H9 (cell line): ENCODE measurements around the gene PHKG1. TPM values are rescaled to one million over a fixed set of nuclear protein-coding genes. Genes with fewer than 3 reads are reported as not detected.

Experiments used
- DNase-seq: peaks from one replicate; pipeline ENCODE4 v3.0.0-alpha.2; 2017
- H2AFZ ChIP-seq: one replicate; pipeline ENCODE4 v1.6.1; 2013; ENCODE audit warnings: mild to moderate bottlenecking, low read length, control low read depth, moderate library complexity
- H2AK5ac ChIP-seq: 2 replicates; pipeline ENCODE4 v1.6.1; 2013; ENCODE audit warnings: low read length, control low read depth, mixed read lengths; ENCODE audit not compliant: insufficient read length
- H2BK120ac ChIP-seq: one replicate; pipeline ENCODE4 v1.6.1; 2013; ENCODE audit warnings: low read depth, mild to moderate bottlenecking, low read length, control low read depth, inconsistent platforms; ENCODE audit not compliant: poor library complexity, severe bottlenecking
- H2BK12ac ChIP-seq: 2 replicates; pipeline ENCODE4 v1.6.1; 2013; ENCODE audit warnings: low read length, control low read depth, mixed read lengths, low read depth; ENCODE audit not compliant: insufficient read length
- H2BK15ac ChIP-seq: 2 replicates; pipeline ENCODE4 v1.6.1; 2013; ENCODE audit warnings: low read depth, low read length, control low read depth
- H2BK20ac ChIP-seq: one replicate; pipeline ENCODE4 v1.6.1; 2013; ENCODE audit warnings: low read depth, mild to moderate bottlenecking, low read length, control low read depth, inconsistent platforms; ENCODE audit not compliant: poor library complexity, severe bottlenecking
- H2BK5ac ChIP-seq: 2 replicates; pipeline ENCODE4 v1.6.1; 2013; ENCODE audit warnings: low read length, control low read depth, mixed read lengths; ENCODE audit not compliant: insufficient read length
- H3K14ac ChIP-seq: 2 replicates; pipeline ENCODE4 v1.6.1; 2013; ENCODE audit warnings: low read length, control low read depth; ENCODE audit not compliant: insufficient read depth
- H3K18ac ChIP-seq: 2 replicates; pipeline ENCODE4 v1.6.1; 2013; ENCODE audit warnings: low read depth, mild to moderate bottlenecking, mixed read lengths, low read length, control low read depth; ENCODE audit not compliant: insufficient read length
- H3K23ac ChIP-seq: 2 replicates; pipeline ENCODE4 v1.6.1; 2013; ENCODE audit warnings: low read length, control low read depth, mixed read lengths, low read depth; ENCODE audit not compliant: insufficient read length
- H3K23me2 ChIP-seq: 2 replicates; pipeline ENCODE4 v1.6.1; 2013; ENCODE audit warnings: low read depth, mild to moderate bottlenecking, mixed read lengths, low read length, control low read depth; ENCODE audit not compliant: insufficient read length, poor library complexity, severe bottlenecking
- H3K27ac ChIP-seq: 2 replicates; pipeline ENCODE4 v1.5.1; 2013; ENCODE audit warnings: low read length, control low read depth, mixed read lengths, low read depth; ENCODE audit not compliant: insufficient read length
- H3K27me3 ChIP-seq: 2 replicates; pipeline ENCODE4 v1.6.1; 2013; ENCODE audit warnings: low read length, control low read depth, inconsistent platforms; ENCODE audit not compliant: insufficient read depth
- H3K4ac ChIP-seq: 2 replicates; pipeline ENCODE4 v1.6.1; 2013; ENCODE audit warnings: low read depth, mild to moderate bottlenecking, control low read depth, inconsistent platforms, low read length, moderate library complexity
- H3K4me1 ChIP-seq: 2 replicates; pipeline ENCODE4 v1.6.1; 2013; ENCODE audit warnings: low read length, control low read depth, inconsistent platforms; ENCODE audit not compliant: insufficient read depth
- H3K4me2 ChIP-seq: 2 replicates; pipeline ENCODE4 v1.6.1; 2013; ENCODE audit warnings: low read length, control low read depth, mixed read lengths; ENCODE audit not compliant: insufficient read length, insufficient read depth
- H3K56ac ChIP-seq: 2 replicates; pipeline ENCODE4 v1.6.1; 2013; ENCODE audit warnings: low read depth, mild to moderate bottlenecking, mixed read lengths, low read length, control low read depth; ENCODE audit not compliant: insufficient read length
- H3K79me1 ChIP-seq: 2 replicates; pipeline ENCODE4 v1.6.1; 2013; ENCODE audit warnings: low read depth, mild to moderate bottlenecking, moderate library complexity, low read length, control low read depth, inconsistent platforms; ENCODE audit not compliant: insufficient read depth, poor library complexity, severe bottlenecking
- H3K79me2 ChIP-seq: 2 replicates; pipeline ENCODE4 v1.6.1; 2013; ENCODE audit warnings: low read length, control low read depth, inconsistent platforms; ENCODE audit not compliant: insufficient read depth
- H3K9ac ChIP-seq: 2 replicates; pipeline ENCODE4 v1.6.1; 2013; ENCODE audit warnings: low read length, control low read depth, mixed read lengths; ENCODE audit not compliant: insufficient read length; ENCODE audit errors: extremely low read depth
- H3K9me3 ChIP-seq: one replicate; pipeline ENCODE4 v1.6.1; 2013; ENCODE audit warnings: low read depth, low read length, inconsistent platforms; ENCODE audit not compliant: control insufficient read depth
- H3T11ph ChIP-seq: one replicate; pipeline ENCODE4 v1.6.1; 2013; ENCODE audit warnings: mild to moderate bottlenecking, low read length, control low read depth, inconsistent platforms
- H4K20me1 ChIP-seq: one replicate; pipeline ENCODE4 v1.6.1; 2013; ENCODE audit not compliant: control insufficient read depth, insufficient read length, insufficient read depth
- H4K5ac ChIP-seq: 2 replicates; pipeline ENCODE4 v1.6.1; 2013; ENCODE audit warnings: low read depth, mild to moderate bottlenecking, mixed read lengths, low read length, control low read depth; ENCODE audit not compliant: insufficient read length
- H4K8ac ChIP-seq: replicated peaks from 2 replicates; pipeline ENCODE4 v1.6.1; 2013; ENCODE audit warnings: low read length, control low read depth, mixed read lengths, low read depth; ENCODE audit not compliant: insufficient read length
- H4K91ac ChIP-seq: 2 replicates; pipeline ENCODE4 v1.6.1; 2013; ENCODE audit warnings: low read depth, mild to moderate bottlenecking, moderate library complexity, mixed read lengths, low read length, control low read depth; ENCODE audit not compliant: insufficient read length
- H3K27ac Mint-ChIP-seq, 3 experiments: 2 replicates in 2 of 3; 3 replicates in 1 of 3; pipeline ENCODE4 v1.8.0; 2020 to 2021; ENCODE audit warnings: mixed read lengths in 3 of 3, mild to moderate bottlenecking in 1 of 3, moderate library complexity in 1 of 3
- H3K27me3 Mint-ChIP-seq: 2 replicates; pipeline ENCODE4 v1.8.0; 2021; ENCODE audit warnings: low read depth, mild to moderate bottlenecking, moderate library complexity, mixed read lengths
- H3K36me3 Mint-ChIP-seq, 3 experiments: 2 replicates in 2 of 3; 3 replicates in 1 of 3; pipeline ENCODE4 v1.8.0; 2020 to 2021; ENCODE audit warnings: low read depth in 3 of 3, mixed read lengths in 3 of 3; ENCODE audit not compliant: insufficient read depth in 1 of 3
- H3K4me1 Mint-ChIP-seq, 2 experiments: 2 replicates each; pipeline ENCODE4 v1.8.0; 2020; ENCODE audit warnings: mixed read lengths in 2 of 2
- H3K4me3 Mint-ChIP-seq, 2 experiments: 2 replicates in 1 of 2; 3 replicates in 1 of 2; pipeline ENCODE4 v1.8.0; 2020 to 2021; ENCODE audit warnings: mild to moderate bottlenecking in 2 of 2, mixed read lengths in 2 of 2, moderate library complexity in 1 of 2
- H3K9me3 Mint-ChIP-seq, 2 experiments: 2 replicates in 1 of 2; 3 replicates in 1 of 2; pipeline ENCODE4 v1.8.0; 2020; ENCODE audit warnings: mild to moderate bottlenecking in 2 of 2, mixed read lengths in 2 of 2, moderate library complexity in 1 of 2
- WGBS: extraction: QIAGEN DNeasy Blood & Tissue Kit; methylation state at CpG from one replicate; pipeline ENCODE4 v1.1.7; 2013; ENCODE audit warnings: missing lambda C conversion rate, low lambda C conversion rate, mixed read lengths; ENCODE audit not compliant: insufficient read length; ENCODE audit errors: extremely low coverage; 5-methylcytosine and 5-hydroxymethylcytosine counted together
- total RNA-seq: library from RNA; stranded (reverse); gene quantifications from 2 replicates; pipeline ENCODE4 v1.2.1, GENCODE V29; 2021
- TF ChIP-seq, protein P1 (sequence below): fragments of 200-600 bp; sonication (generic); conservative IDR thresholded peaks from 3 replicates; pipeline ENCODE4 v1.8.0; 2021; ENCODE audit warnings: antibody characterized with exemption, mild to moderate bottlenecking

Gene PHKG1
- total RNA-seq, 1 experiment from 2014 or later = 0.42 TPM

DNA sequence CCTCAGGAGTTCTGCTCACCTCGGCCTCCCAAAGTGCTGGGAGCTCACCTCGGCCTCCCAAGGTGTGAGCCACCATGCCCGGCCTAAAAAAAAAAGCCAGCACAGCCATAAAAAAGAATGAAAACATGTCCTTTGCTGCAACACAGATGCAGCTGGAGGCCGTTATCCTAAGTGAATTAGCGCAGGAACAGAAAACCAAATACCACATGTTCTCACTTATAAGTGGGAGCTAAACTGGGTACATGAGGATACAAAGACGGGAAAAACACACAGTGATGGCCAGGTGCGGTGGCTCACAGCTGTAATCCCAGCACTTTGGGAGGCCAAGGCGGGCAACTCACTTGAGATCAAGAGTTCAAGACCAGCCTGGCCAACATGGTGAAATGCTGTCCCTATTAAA, 62.4 kb downstream of the PHKG1 start:
- H3K36me3 Mint-ChIP-seq = peaks cover 32 to 59% (median 55%) of the 10 kb centered on the region in 3 experiments
- Histone ChIP-seq H3K14ac (no peak overlapping the region), H2BK20ac (no peak overlapping the region), H3K79me1 (no peaks in the 10 kb centered on the region), H2AK5ac (no peak overlapping the region), H2BK15ac (no peak overlapping the region), H3K18ac (no peak overlapping the region), H3K23me2 (no peaks in the 10 kb centered on the region), H3K27me3 (no peaks in the 10 kb centered on the region), H2AFZ (no peak overlapping the region), H3K9me3 (no peaks in the 10 kb centered on the region), H3K23ac (no peak overlapping the region), H3K56ac (no peak overlapping the region), H3T11ph (no peak overlapping the region), H4K8ac (no peak overlapping the region), H2BK12ac (no peak overlapping the region), H3K79me2 (no peaks in the 10 kb centered on the region), H4K20me1 (no peaks in the 10 kb centered on the region), H3K4ac (no peak overlapping the region), H3K4me1 (no peaks in the 10 kb centered on the region), H3K27ac (no peak overlapping the region), H3K9ac (no peak overlapping the region), H2BK120ac (no peak overlapping the region), H2BK5ac (no peak overlapping the region), H4K5ac (no peak overlapping the region), H4K91ac (no peak overlapping the region), H3K4me2 (no peak overlapping the region)
- no peak overlapping the region for H3K27ac Mint-ChIP-seq
- peaks cover 5 to 10% of the 10 kb centered on the region in 2 experiments; a peak in 2 of 4 replicates for H3K4me1 Mint-ChIP-seq
- H3K4me3 Mint-ChIP-seq = no peak overlapping the region; a peak in 1 of 5 replicates
- TF ChIP-seq, protein P1, sequence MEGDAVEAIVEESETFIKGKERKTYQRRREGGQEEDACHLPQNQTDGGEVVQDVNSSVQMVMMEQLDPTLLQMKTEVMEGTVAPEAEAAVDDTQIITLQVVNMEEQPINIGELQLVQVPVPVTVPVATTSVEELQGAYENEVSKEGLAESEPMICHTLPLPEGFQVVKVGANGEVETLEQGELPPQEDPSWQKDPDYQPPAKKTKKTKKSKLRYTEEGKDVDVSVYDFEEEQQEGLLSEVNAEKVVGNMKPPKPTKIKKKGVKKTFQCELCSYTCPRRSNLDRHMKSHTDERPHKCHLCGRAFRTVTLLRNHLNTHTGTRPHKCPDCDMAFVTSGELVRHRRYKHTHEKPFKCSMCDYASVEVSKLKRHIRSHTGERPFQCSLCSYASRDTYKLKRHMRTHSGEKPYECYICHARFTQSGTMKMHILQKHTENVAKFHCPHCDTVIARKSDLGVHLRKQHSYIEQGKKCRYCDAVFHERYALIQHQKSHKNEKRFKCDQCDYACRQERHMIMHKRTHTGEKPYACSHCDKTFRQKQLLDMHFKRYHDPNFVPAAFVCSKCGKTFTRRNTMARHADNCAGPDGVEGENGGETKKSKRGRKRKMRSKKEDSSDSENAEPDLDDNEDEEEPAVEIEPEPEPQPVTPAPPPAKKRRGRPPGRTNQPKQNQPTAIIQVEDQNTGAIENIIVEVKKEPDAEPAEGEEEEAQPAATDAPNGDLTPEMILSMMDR = no peak
- DNase-seq = no peak
- no peaks in the 10 kb centered on the region; the same call in 1 of the 2 replicates for H3K27me3 Mint-ChIP-seq
- no peaks in the 10 kb centered on the region for H3K9me3 Mint-ChIP-seq
- no CpG with 5 or more reads among the region's 8 CpGs for WGBS

Other genes starting within 250 kb of the PHKG1 start
- gene SEPTIN14, start 230.2 kb downstream of the PHKG1 start, total RNA-seq = not detected in 2 replicates
- gene ZNF713, start 205.5 kb downstream of the PHKG1 start, total RNA-seq = 2.3 and 3.6 TPM in 2 replicates
- 25.9 and 28.0 TPM in 2 replicates for gene MRPS17, start 141.1 kb downstream of the PHKG1 start, total RNA-seq
- gene NIPSNAP2, start 128.4 kb downstream of the PHKG1 start, total RNA-seq = 39.7 and 40.7 TPM in 2 replicates
- gene PSPH, start 41.5 kb downstream of the PHKG1 start, total RNA-seq = 51.4 and 52.1 TPM in 2 replicates
- 303 and 310 TPM in 2 replicates for gene CCT6A, start 41.2 kb downstream of the PHKG1 start, total RNA-seq
- gene SUMF2, start 28.7 kb downstream of the PHKG1 start, total RNA-seq = 82.5 and 89.2 TPM in 2 replicates
- gene CHCHD2, start 13.5 kb upstream of the PHKG1 start, total RNA-seq = 215 and 218 TPM in 2 replicates
- gene NUPR2, start 23.5 kb upstream of the PHKG1 start, total RNA-seq = not detected in 2 replicates